Right lobe of liver (tissue), 6 donors: Measurements from ENCODE around the gene MALL. TPM values are rescaled to one million over a fixed set of nuclear protein-coding genes. Genes with fewer than 3 reads are reported as not detected.

Source experiments
- ATAC-seq, 4 donors: fragments of 200-7000 bp; cut with Tn5 transposase; one replicate each; pipeline ENCODE4 v1.9.1; 2020; ENCODE audit warnings: mild to moderate bottlenecking in 4 of 4, moderate library complexity in 4 of 4
- DNase-seq, 3 donors: peaks; one replicate each; pipeline ENCODE4 v3.0.0-alpha.2; 2020
- H3K27ac ChIP-seq, 3 donors: fragments of 200-600 bp; one replicate each; pipeline ENCODE4 v1.8.0; 2022
- H3K27me3 ChIP-seq, 2 donors: fragments of 200-600 bp; one replicate each; pipeline ENCODE4 v1.8.0; 2022
- H3K36me3 ChIP-seq, 4 donors: fragments of 200-600 bp; sonication (generic) in 1 of 4; one replicate each; pipeline versions ENCODE4 v1.5.1 to v1.8.0; 2017 to 2022; ENCODE audit warnings: control low read depth in 1 of 4
- H3K4me1 ChIP-seq, 4 donors: fragments of 200-600 bp; sonication (generic) in 1 of 4; one replicate each; pipeline versions ENCODE4 v1.5.1 to v1.8.0; 2017 to 2022; ENCODE audit warnings: control low read depth in 1 of 4
- H3K4me3 ChIP-seq, 3 donors: fragments of 200-600 bp; one replicate each; pipeline ENCODE4 v1.8.0; 2022
- H3K9me3 ChIP-seq, 4 donors: fragments of 200-600 bp; sonication (generic) in 1 of 4; one replicate each; pipeline versions ENCODE4 v1.5.1 to v1.8.0; 2017 to 2022; ENCODE audit warnings: control low read depth in 1 of 4
- CTCF ChIP-seq, 4 donors: fragments of 200-600 bp in 3 of 4; fragments of 450-650 bp in 1 of 4; IDR thresholded peaks; one replicate each; pipeline versions ENCODE4 v1.5.1 to v1.8.0; 2016 to 2022; ENCODE audit warnings: antibody characterized with exemption in 4 of 4, mild to moderate bottlenecking in 2 of 4
- POLR2A ChIP-seq: fragments of 450-650 bp; IDR thresholded peaks from one replicate; pipeline ENCODE4 v1.6.1; 2017; ENCODE audit warnings: antibody characterized with exemption, mild to moderate bottlenecking
- WGBS: methylation state at CpG from one replicate; pipeline ENCODE4 v1.1.6; 2018; ENCODE audit warnings: low coverage, low lambda C conversion rate; ENCODE audit not compliant: insufficient coverage; ENCODE audit errors: missing lambda C conversion rate; 5-methylcytosine and 5-hydroxymethylcytosine counted together
- intact Hi-C, 2 donors: fragments of 100-400 bp; cut with DNase I; formaldehyde crosslinking; loops; one replicate each; pipeline versions ENCODE4 v1.11.2 to v1.14.1; 2022
- total RNA-seq, 6 experiments: library from RNA; depleted of rRNA in 2 of 6; stranded (reverse); fragments of >200 nt in 2 of 6; fragmentation: NEBNext Ultra II Directional in 3 of 6; extraction: Animal tissue kit (Norgen Biotek cat#: 25700) in 3 of 6; gene quantifications; one replicate each; pipeline versions ENCODE4 v1.1.0 to v1.2.4, GENCODE V29; 2016 to 2023
- donor health status: DM: no; HTN: yes; CAD: no.
- donor health status: DM: no; HTN: no; CAD: no.
- donor health status: DM: no; HTN: no; CAD: no.
- donor health status: DM: no; HTN: yes; CAD: no.
- donor health status: DM: no; HTN: yes; CAD: no.

MALL gene
- total RNA-seq, 6 experiments from 2014 or later: 1.1 to 3.1 (median 2.2) TPM

GRCh38 chr2:110149330-110150220 is 34.0 kb upstream of the MALL start:
- H3K27ac ChIP-seq: no peak overlapping the region
- intact Hi-C loops: no loop called here
- TF ChIP-seq POLR2A: no peak
- TF ChIP-seq CTCF (IDR thresholded peaks at IDR 0.05): no peak
- H3K4me1 ChIP-seq: no peaks in the 10 kb centered on the region
- H3K9me3 ChIP-seq: no peaks in the 10 kb centered on the region
- ATAC-seq (peak in 1 of 4 donors; percentile 38), DNase-seq (no peak)
- WGBS: 57% methylated on average over 6 of the region's 6 CpGs
- no peak overlapping the region for H3K4me3 ChIP-seq
- no peaks in the 10 kb centered on the region for H3K27me3 ChIP-seq
- H3K36me3 ChIP-seq: no peaks in the 10 kb centered on the region

GRCh38 chr2:110146945-110147332 is 31.3 kb upstream of the MALL start:
- Histone ChIP-seq H3K27ac (no peak overlapping the region), H3K9me3 (no peaks in the 10 kb centered on the region), H3K4me1 (no peaks in the 10 kb centered on the region), H3K27me3 (no peaks in the 10 kb centered on the region), H3K36me3 (no peaks in the 10 kb centered on the region), H3K4me3 (no peak overlapping the region)
- DNase-seq (no peak), ATAC-seq (no peak)
- WGBS: 68% methylated on average over 2 of the region's 2 CpGs
- TF ChIP-seq CTCF (IDR thresholded peaks at IDR 0.05): no peak
- TF ChIP-seq POLR2A: no peak
- intact Hi-C loops: no loop called here

- intact Hi-C loops: no loop called here
- Histone ChIP-seq H3K36me3 (no peaks in the 10 kb centered on the region), H3K27ac (no peak overlapping the region), H3K4me1 (no peaks in the 10 kb centered on the region), H3K9me3 (no peaks in the 10 kb centered on the region), H3K27me3 (no peaks in the 10 kb centered on the region), H3K4me3 (no peak overlapping the region)
- DNase-seq (no peak), ATAC-seq (no peak)
- 36% methylated on average over 2 of the region's 2 CpGs for WGBS
- TF ChIP-seq CTCF (IDR thresholded peaks at IDR 0.05): no peak
- TF ChIP-seq POLR2A: no peak
Observed at GRCh38 chr2:110146183-110146944, 30.7 kb upstream of the MALL start.

GRCh38 chr2:110143982-110144381 is 28.4 kb upstream of the MALL start:
- H3K27ac ChIP-seq: no peak overlapping the region
- H3K4me3 ChIP-seq: no peak overlapping the region
- DNase-seq: no peak
- H3K36me3 ChIP-seq: no peaks in the 10 kb centered on the region
- intact Hi-C loops: no loop called here
- no peaks in the 10 kb centered on the region for H3K27me3 ChIP-seq
- no peaks in the 10 kb centered on the region for H3K9me3 ChIP-seq
- no peaks in the 10 kb centered on the region for H3K4me1 ChIP-seq
- TF ChIP-seq POLR2A (no peak), CTCF (IDR thresholded peaks at IDR 0.05) (no peak)
- no peak for ATAC-seq
